ENCODE results near the gene UBR3.

GRCh38 chr2:169895294-169895985 lies 68.2 kb downstream of the UBR3 start:
- TF ChIP-seq POLR2A (IDR thresholded peaks at IDR 0.05; ENCODE audit: low read length) (no peak), JUN (IDR thresholded peaks at IDR 0.05) (no peak), NFE2L2 (conservative IDR thresholded peaks at IDR 0.05; ENCODE audit: low read length) (peak; percentile 29; the same call in 1 of the 2 replicates), ZC3H11A (IDR thresholded peaks at IDR 0.05) (no peak), CTCF (IDR thresholded peaks at IDR 0.05) (no peak), JUNB (IDR thresholded peaks at IDR 0.05) (no peak), EP300 (IDR thresholded peaks at IDR 0.05) (no peak), CHD4 (IDR thresholded peaks at IDR 0.05; ENCODE audit: borderline replicate concordance) (no peak), ELK1 (IDR thresholded peaks at IDR 0.05; ENCODE audit: low read depth, low read length) (no peak), CBX2 (IDR thresholded peaks at IDR 0.05; ENCODE audit: borderline replicate concordance, low read depth) (no peak), PBX3 (IDR thresholded peaks at IDR 0.05) (no peak), MAZ (IDR thresholded peaks at IDR 0.05; ENCODE audit: borderline replicate concordance, low read depth, low read length) (no peak), MAX (IDR thresholded peaks at IDR 0.05) (no peak)
